BLaER1 (cell line): ENCODE data around the gene HDAC4.

Experiments used
- H3K27ac ChIP-seq: shearing (Covaris generic); formaldehyde crosslinking; 2 replicates; pipeline ENCODE4 v1.8.1; 2022
- H3K27me3 ChIP-seq: shearing (Covaris generic); formaldehyde crosslinking; 2 replicates; pipeline ENCODE4 v1.8.1; 2022
- H3K36me3 ChIP-seq: shearing (Covaris generic); formaldehyde crosslinking; 2 replicates; pipeline ENCODE4 v1.8.1; 2022
- H3K4me1 ChIP-seq: shearing (Covaris generic); formaldehyde crosslinking; 2 replicates; pipeline ENCODE4 v1.8.1; 2022
- H3K4me2 ChIP-seq: shearing (Covaris generic); formaldehyde crosslinking; 2 replicates; pipeline ENCODE4 v1.8.1; 2022
- H3K4me3 ChIP-seq: shearing (Covaris generic); formaldehyde crosslinking; 2 replicates; pipeline ENCODE4 v1.8.1; 2022
- H3K9ac ChIP-seq: shearing (Covaris generic); formaldehyde crosslinking; 2 replicates; pipeline ENCODE4 v1.8.1; 2022
- H3K9me3 ChIP-seq: shearing (Covaris generic); formaldehyde crosslinking; 2 replicates; pipeline ENCODE4 v1.8.1; 2022
- H4K20me1 ChIP-seq: shearing (Covaris generic); formaldehyde crosslinking; 2 replicates; pipeline ENCODE4 v1.8.1; 2022
- Cebpa-rat ChIP-seq: shearing (Covaris generic); IDR thresholded peaks from 2 replicates; pipeline ENCODE4 v1.8.1; 2022

Gene HDAC4

DNA sequence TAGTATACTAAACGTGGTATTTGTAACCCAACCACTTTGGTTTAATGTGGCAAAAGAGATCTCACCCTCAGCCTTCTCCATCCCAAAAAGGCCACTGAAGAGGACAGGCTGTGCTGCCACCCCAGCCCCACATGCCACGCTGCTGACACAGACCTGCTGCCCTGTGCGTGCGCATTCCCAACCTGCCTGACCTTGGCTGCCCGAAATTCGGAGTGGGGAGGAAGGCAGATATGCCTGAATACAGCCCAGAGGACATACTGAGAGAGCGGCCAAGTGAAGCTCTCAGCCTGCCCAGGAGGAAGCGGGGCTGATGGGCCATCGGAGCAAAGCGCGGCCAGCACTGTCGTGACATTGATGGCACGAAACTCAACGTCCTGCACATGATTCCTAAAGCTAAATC lies 70.0 kb downstream of the HDAC4 start:
- H3K9me3 ChIP-seq: no peaks in the 10 kb centered on the region
- H4K20me1 ChIP-seq: peaks cover 50% of the 10 kb centered on the region
- no peak overlapping the region for H3K9ac ChIP-seq
- H3K4me1 ChIP-seq: peaks cover 63% of the 10 kb centered on the region
- H3K4me3 ChIP-seq: no peak overlapping the region
- TF ChIP-seq Cebpa-rat: no peak
- H3K4me2 ChIP-seq: peak overlapping the region; percentile 80
- no peaks in the 10 kb centered on the region for H3K36me3 ChIP-seq
- no peaks in the 10 kb centered on the region for H3K27me3 ChIP-seq
- H3K27ac ChIP-seq: no peak overlapping the region

- Histone ChIP-seq H3K9me3 (no peaks in the 10 kb centered on the region), H3K4me1 (peaks cover 69% of the 10 kb centered on the region), H3K27me3 (no peaks in the 10 kb centered on the region), H3K27ac (peak overlapping the region; percentile 73; the same call in 1 of the 2 replicates), H3K9ac (peak overlapping the region; percentile 36; the same call in 1 of the 2 replicates), H3K4me2 (peak overlapping the region; percentile 80), H4K20me1 (peaks cover 46% of the 10 kb centered on the region), H3K36me3 (no peaks in the 10 kb centered on the region), H3K4me3 (no peak overlapping the region)
- no peak for TF ChIP-seq Cebpa-rat
Measured at GRCh38 chr2:239329972-239330572, 70.7 kb downstream of the HDAC4 start.

DNA sequence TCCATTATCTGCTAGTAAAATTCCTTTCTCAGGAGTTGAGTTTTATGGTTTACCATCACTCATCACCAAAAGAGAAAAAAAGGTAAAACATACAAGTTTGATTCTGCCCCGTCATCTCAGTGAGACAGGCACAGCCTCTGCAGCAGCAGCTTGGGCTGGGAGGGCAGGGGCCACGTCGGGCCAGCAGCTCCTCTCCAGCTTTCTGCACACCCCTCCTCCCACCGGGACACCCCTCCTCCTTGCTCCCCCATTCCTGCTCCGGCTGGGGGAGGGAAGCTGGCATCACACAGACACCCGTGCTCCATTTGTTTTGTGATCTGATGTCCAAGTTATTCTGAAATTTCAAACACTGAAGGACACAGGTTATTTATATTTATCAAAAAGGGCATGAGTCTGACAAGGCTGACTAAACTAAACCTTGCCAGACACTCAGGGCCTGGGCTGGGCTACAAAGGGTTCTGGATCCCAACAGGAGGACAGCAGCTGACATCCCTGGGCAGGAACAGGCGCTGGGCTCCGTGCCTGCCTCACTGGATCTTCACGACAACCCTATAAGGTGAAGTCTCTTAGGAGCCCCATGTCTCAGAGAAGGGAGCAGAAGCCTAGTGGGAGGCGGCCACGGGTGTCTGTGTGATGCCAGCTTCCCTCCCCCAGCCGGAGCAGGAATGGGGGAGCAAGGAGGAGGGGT lies 71.4 kb downstream of the HDAC4 start:
- H3K4me1 ChIP-seq: peaks cover 75% of the 10 kb centered on the region
- H3K9me3 ChIP-seq: no peaks in the 10 kb centered on the region
- peaks cover 46% of the 10 kb centered on the region for H4K20me1 ChIP-seq
- H3K36me3 ChIP-seq: 0 out of 2 replicates have a peak, but pooled peaks cover 3% of the 10 kb centered on the region
- H3K27ac ChIP-seq: peak overlapping the region; percentile 73
- H3K4me3 ChIP-seq: no peak overlapping the region
- peak overlapping the region; percentile 80 for H3K4me2 ChIP-seq
- no peak for TF ChIP-seq Cebpa-rat
- H3K27me3 ChIP-seq: no peaks in the 10 kb centered on the region
- peak overlapping the region; percentile 65; the same call in 1 of the 2 replicates for H3K9ac ChIP-seq

GRCh38 chr2:239328351-239329191 lies 72.2 kb downstream of the HDAC4 start:
- peak overlapping the region; percentile 65 for H3K9ac ChIP-seq
- H4K20me1 ChIP-seq: peaks cover 46% of the 10 kb centered on the region
- peak overlapping the region; percentile 80 for H3K4me2 ChIP-seq
- no peak overlapping the region for H3K4me3 ChIP-seq
- H3K36me3 ChIP-seq: 0 out of 2 replicates have a peak, but pooled peaks cover 3% of the 10 kb centered on the region
- no peaks in the 10 kb centered on the region for H3K9me3 ChIP-seq
- no peaks in the 10 kb centered on the region for H3K27me3 ChIP-seq
- peaks cover 84% of the 10 kb centered on the region for H3K4me1 ChIP-seq
- H3K27ac ChIP-seq: peak overlapping the region; percentile 73
- no peak for TF ChIP-seq Cebpa-rat

- Histone ChIP-seq H3K36me3 (peaks cover 4% of the 10 kb centered on the region; the same call in 1 of the 2 replicates), H3K27ac (peak overlapping the region; percentile 73), H3K9ac (peak overlapping the region; percentile 65), H3K4me2 (peak overlapping the region; percentile 80), H4K20me1 (peaks cover 46% of the 10 kb centered on the region), H3K27me3 (no peaks in the 10 kb centered on the region), H3K9me3 (peaks cover under 1% of the 10 kb centered on the region; the same call in 1 of the 2 replicates), H3K4me1 (peaks cover 92% of the 10 kb centered on the region), H3K4me3 (no peak overlapping the region)
- TF ChIP-seq Cebpa-rat: no peak
Measured at GRCh38 chr2:239327536-239328350, 73.1 kb downstream of the HDAC4 start.

DNA sequence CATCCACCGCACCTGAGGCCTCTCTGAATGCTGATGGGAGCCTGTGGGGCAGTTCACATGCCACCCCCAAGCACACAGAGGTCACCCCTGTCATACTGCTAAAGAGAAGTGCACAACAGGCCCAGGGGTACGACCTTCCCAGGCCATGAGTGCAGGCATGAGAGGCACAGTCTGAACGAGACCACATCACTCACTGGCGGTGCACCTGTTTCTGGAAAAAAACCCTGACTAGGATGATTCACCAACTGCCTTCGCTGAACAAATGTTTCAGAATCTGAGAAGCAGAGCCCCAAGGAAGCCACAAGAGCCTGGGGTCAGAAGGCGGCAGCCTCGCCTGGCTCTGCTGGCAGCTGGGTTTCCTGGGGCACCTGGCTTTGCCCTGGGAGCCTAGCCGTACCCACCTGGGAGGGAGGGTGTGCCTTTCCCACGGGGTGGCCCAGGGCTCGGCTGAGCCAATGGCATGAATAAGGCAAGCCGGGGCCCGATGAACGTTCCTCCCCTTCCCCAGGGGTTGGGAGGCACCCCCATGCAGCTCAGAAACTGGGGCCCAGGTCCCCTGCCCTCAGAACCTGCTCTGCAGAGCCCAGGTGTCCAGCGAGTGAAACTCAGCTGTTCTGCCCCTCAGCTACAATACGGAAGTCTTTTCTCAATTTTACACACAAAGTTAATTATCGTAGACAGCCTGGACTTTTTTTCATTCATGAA lies 73.8 kb downstream of the HDAC4 start:
- Histone ChIP-seq H3K9ac (peak overlapping the region; percentile 65; the same call in 1 of the 2 replicates), H3K4me2 (peak overlapping the region; percentile 80), H3K36me3 (peaks cover 11% of the 10 kb centered on the region; the same call in 1 of the 2 replicates), H3K4me1 (peaks cover 98% of the 10 kb centered on the region), H4K20me1 (peaks cover 46% of the 10 kb centered on the region), H3K4me3 (no peak overlapping the region), H3K9me3 (peaks cover 8% of the 10 kb centered on the region), H3K27ac (peak overlapping the region; percentile 73), H3K27me3 (no peaks in the 10 kb centered on the region)
- no peak for TF ChIP-seq Cebpa-rat

- Histone ChIP-seq H3K4me2 (peak overlapping the region; percentile 70), H3K27ac (peak overlapping the region; percentile 45), H3K9me3 (peaks cover 23% of the 10 kb centered on the region), H3K4me3 (no peak overlapping the region), H3K9ac (no peak overlapping the region), H4K20me1 (peaks cover 30% of the 10 kb centered on the region), H3K4me1 (peaks cover 86% of the 10 kb centered on the region), H3K27me3 (no peaks in the 10 kb centered on the region), H3K36me3 (peaks cover 18% of the 10 kb centered on the region; the same call in 1 of the 2 replicates)
- TF ChIP-seq Cebpa-rat: no peak
Measured at GRCh38 chr2:239324456-239324855, 76.4 kb downstream of the HDAC4 start.

DNA sequence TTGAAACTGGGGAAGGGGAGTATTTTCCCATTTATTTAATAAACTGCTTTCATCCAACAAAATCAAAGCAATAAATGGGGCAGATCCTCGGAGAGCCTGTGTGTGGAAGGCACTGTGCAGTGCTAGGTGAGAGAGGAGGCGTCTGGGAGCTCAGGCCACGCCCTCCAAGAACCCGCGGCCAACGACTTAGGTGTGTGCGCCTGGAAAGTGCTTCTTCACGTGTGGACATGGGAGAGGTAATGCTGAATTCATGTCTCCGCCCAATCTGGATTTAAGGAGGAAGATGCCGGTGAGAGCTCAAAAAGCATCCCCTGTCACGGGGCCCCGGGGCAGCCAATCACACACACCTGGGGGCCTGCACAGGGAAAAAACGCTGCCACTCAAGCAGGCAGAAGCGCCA lies 77.4 kb downstream of the HDAC4 start:
- Histone ChIP-seq H3K9ac (no peak overlapping the region), H3K36me3 (peaks cover 18% of the 10 kb centered on the region; the same call in 1 of the 2 replicates), H3K4me2 (peak overlapping the region; percentile 70), H3K27me3 (no peaks in the 10 kb centered on the region), H4K20me1 (peaks cover 20% of the 10 kb centered on the region), H3K9me3 (peaks cover 23% of the 10 kb centered on the region), H3K27ac (peak overlapping the region; percentile 79; the same call in 1 of the 2 replicates), H3K4me1 (peaks cover 86% of the 10 kb centered on the region), H3K4me3 (no peak overlapping the region)
- TF ChIP-seq Cebpa-rat: no peak
